Keratinocyte (primary cell): ENCODE measurements around the gene GARIN6. TPM values are rescaled to one million over a fixed set of nuclear protein-coding genes. Genes with fewer than 3 reads are reported as not detected.

ENCODE experiments used
- DNase-seq: peaks from one replicate; pipeline ENCODE4 v3.0.0-alpha.2; 2011; ENCODE audit warnings: low read depth, missing footprints, low spot score
- FAIRE-seq: peaks from 2 replicates; lab custom pipeline; 2011; peaks lifted over from hg19 to GRCh38; lab: Jason Lieb, UNC
- H2AFZ ChIP-seq: 2 replicates; pipeline ENCODE4 v1.6.0; 2012; ENCODE audit warnings: low read length, control low read depth, inconsistent platforms; ENCODE audit not compliant: control insufficient read depth
- H3K27ac ChIP-seq: 2 replicates; pipeline ENCODE4 v1.5.1; 2011; ENCODE audit warnings: low read length; ENCODE audit not compliant: control insufficient read depth, insufficient read depth
- H3K27me3 ChIP-seq: 3 replicates; pipeline ENCODE4 v1.6.0; 2011; ENCODE audit warnings: low read length; ENCODE audit not compliant: control insufficient read depth, insufficient read depth; ENCODE audit errors: extremely low read depth
- H3K36me3 ChIP-seq, 2 experiments: 2 replicates in 1 of 2; 3 replicates in 1 of 2; pipeline ENCODE4 v1.5.1; 2011; ENCODE audit warnings: low read length in 2 of 2, mild to moderate bottlenecking in 1 of 2; ENCODE audit not compliant: control insufficient read depth in 2 of 2, insufficient read depth in 2 of 2; ENCODE audit errors: extremely low read depth in 1 of 2
- H3K4me1 ChIP-seq: 3 replicates; pipeline ENCODE4 v1.5.1; 2011; ENCODE audit warnings: low read length; ENCODE audit not compliant: control insufficient read depth, insufficient read depth; ENCODE audit errors: extremely low read depth
- H3K4me2 ChIP-seq: 3 replicates; pipeline ENCODE4 v1.6.0; 2011; ENCODE audit warnings: low read depth, low read length; ENCODE audit not compliant: control insufficient read depth, insufficient read depth; ENCODE audit errors: extremely low read depth
- H3K4me3 ChIP-seq, 3 experiments: fragments of 200-600 bp in 1 of 3; sonication (generic) in 1 of 3; 2 replicates in 2 of 3; 3 replicates in 1 of 3; pipeline ENCODE4 v1.5.1; 2011 to 2016; ENCODE audit warnings: low read length in 3 of 3, mild to moderate bottlenecking in 3 of 3, control low read depth in 2 of 3, inconsistent platforms in 1 of 3, low read depth in 1 of 3, mixed read lengths in 1 of 3, mixed run types in 1 of 3, moderate library complexity in 1 of 3; ENCODE audit not compliant: control insufficient read depth in 2 of 3, insufficient read depth in 2 of 3; ENCODE audit errors: extremely low read depth in 1 of 3
- H3K79me2 ChIP-seq: 2 replicates; pipeline ENCODE4 v1.6.0; 2012; ENCODE audit warnings: low read length; ENCODE audit not compliant: control insufficient read depth, insufficient read depth
- H3K9ac ChIP-seq: 3 replicates; pipeline ENCODE4 v1.6.0; 2011; ENCODE audit warnings: low read length; ENCODE audit not compliant: control insufficient read depth, insufficient read depth; ENCODE audit errors: extremely low read depth
- H3K9me1 ChIP-seq: 3 replicates; pipeline ENCODE4 v1.6.0; 2011; ENCODE audit warnings: low read length; ENCODE audit not compliant: control insufficient read depth, insufficient read depth; ENCODE audit errors: extremely low read depth
- H3K9me3 ChIP-seq: 2 replicates; pipeline ENCODE4 v1.5.1; 2012; ENCODE audit warnings: low read depth, low read length; ENCODE audit not compliant: control insufficient read depth
- H4K20me1 ChIP-seq: 3 replicates; pipeline ENCODE4 v1.6.0; 2011; ENCODE audit warnings: low read length; ENCODE audit not compliant: control insufficient read depth, insufficient read depth; ENCODE audit errors: extremely low read depth
- CTCF ChIP-seq, 3 experiments: IDR thresholded peaks in 1 of 3; conservative IDR thresholded peaks in 1 of 3; optimal IDR thresholded peaks in 1 of 3; 2 replicates in 2 of 3; 3 replicates in 1 of 3; pipeline versions ENCODE3 to v1.5.1; 2011; ENCODE audit warnings: low read length in 3 of 3, mild to moderate bottlenecking in 3 of 3, moderate library complexity in 2 of 3, control low read depth in 1 of 3, inconsistent platforms in 1 of 3; ENCODE audit not compliant: insufficient read depth in 2 of 3; ENCODE audit errors: extremely low read depth in 1 of 3
- EZH2 ChIP-seq: IDR thresholded peaks from one replicate; pipeline ENCODE4 v1.6.1; 2012; ENCODE audit warnings: inconsistent platforms, mild to moderate bottlenecking, low read length, moderate library complexity
- dilution Hi-C: fragments of 300-500 bp; cut with MboI; formaldehyde crosslinking; loops from one replicate; pipeline ENCODE4 v1.7.0; 2020; ENCODE audit warnings: low sequenced_read_pairs; ENCODE audit not compliant: extremely low pct_ligation_motif_present
- polyA plus RNA-seq, 5 experiments: library from polyadenylated mRNA; depleted of rRNA in 3 of 5; stranded (reverse) in 3 of 5; stranded (forward) in 1 of 5; unstranded in 1 of 5; fragments of >200 nt; gene quantifications; 1 replicate in 1 of 5; 2 replicates in 3 of 5; 3 replicates in 1 of 5; pipeline versions ENCODE4 v1.2.1 to v1.2.3, GENCODE V29; 2011 to 2012; ENCODE audit warnings: missing spikeins in 2 of 5, low read depth in 1 of 5, low replicate concordance in 1 of 5

The GARIN6 gene
- polyA plus RNA-seq, 1 donor (not counting 4 experiments of a cell fraction or from before 2014, with no cell fraction given): not detected

GRCh38 chr12:99670635-99671034 lies 23.1 kb downstream of the GARIN6 start:
- Histone ChIP-seq H3K36me3 (no peaks in the 10 kb centered on the region), H3K4me3 (no peak overlapping the region), H3K9ac (no peak overlapping the region), H2AFZ (no peak overlapping the region), H3K27ac (no peak overlapping the region), H3K9me3 (no peaks in the 10 kb centered on the region), H3K9me1 (no peaks in the 10 kb centered on the region), H4K20me1 (no peaks in the 10 kb centered on the region), H3K4me1 (no peaks in the 10 kb centered on the region), H3K79me2 (no peaks in the 10 kb centered on the region), H3K4me2 (no peak overlapping the region), H3K27me3 (no peaks in the 10 kb centered on the region)
- TF ChIP-seq CTCF (optimal IDR thresholded peaks at IDR 0.05 in 1 of 3, IDR thresholded peaks at IDR 0.05 in 1 of 3, conservative IDR thresholded peaks at IDR 0.05 in 1 of 3; ENCODE audit: extremely low read depth in 1 of 3, insufficient read depth in 2 of 3, low read length in 3 of 3) (no peak), EZH2 (no peak)
- FAIRE-seq (no peak), DNase-seq (no peak)
- dilution Hi-C loops: no loop called here

- dilution Hi-C loops: no loop called here
- TF ChIP-seq CTCF (optimal IDR thresholded peaks at IDR 0.05 in 1 of 3, IDR thresholded peaks at IDR 0.05 in 1 of 3, conservative IDR thresholded peaks at IDR 0.05 in 1 of 3; ENCODE audit: extremely low read depth in 1 of 3, insufficient read depth in 2 of 3, low read length in 3 of 3) (no peak), EZH2 (no peak)
- no peak for FAIRE-seq
- H3K36me3 ChIP-seq: no peaks in the 10 kb centered on the region
- no peaks in the 10 kb centered on the region for H3K27me3 ChIP-seq
- H3K4me2 ChIP-seq: no peak overlapping the region
- no peak overlapping the region for H2AFZ ChIP-seq
- H3K4me1 ChIP-seq: no peaks in the 10 kb centered on the region
- H3K9me3 ChIP-seq: no peaks in the 10 kb centered on the region
- DNase-seq: no peak
- no peaks in the 10 kb centered on the region for H3K79me2 ChIP-seq
- H3K4me3 ChIP-seq: no peak overlapping the region
- H3K27ac ChIP-seq: no peak overlapping the region
- no peaks in the 10 kb centered on the region for H3K9me1 ChIP-seq
- H3K9ac ChIP-seq: no peak overlapping the region
- H4K20me1 ChIP-seq: no peaks in the 10 kb centered on the region
Measured at GRCh38 chr12:99680276-99680675, 32.7 kb downstream of the GARIN6 start.
